ENCODE measurements around the gene SPARCL1.

GRCh38 chr4:87497159-87497558 lies 32.0 kb downstream of the SPARCL1 start:
- TF ChIP-seq LEF1 (IDR thresholded peaks at IDR 0.05; ENCODE audit: borderline replicate concordance) (no peak), ELF4 (IDR thresholded peaks at IDR 0.05) (no peak), SUZ12 (IDR thresholded peaks at IDR 0.05) (no peak), FOXA1 (IDR thresholded peaks at IDR 0.05) (no peak), BHLHE40 (IDR thresholded peaks at IDR 0.05; ENCODE audit: borderline replicate concordance) (no peak), HDGF (IDR thresholded peaks at IDR 0.05; ENCODE audit: borderline replicate concordance) (no peak), NFRKB (IDR thresholded peaks at IDR 0.05) (no peak), ZNF384 (IDR thresholded peaks at IDR 0.05) (no peak), SP1 (IDR thresholded peaks at IDR 0.05) (no peak), ARNT (IDR thresholded peaks at IDR 0.05) (no peak), FOXM1 (IDR thresholded peaks at IDR 0.05; ENCODE audit: borderline replicate concordance) (no peak)
- TF ChIP-seq, protein P1, sequence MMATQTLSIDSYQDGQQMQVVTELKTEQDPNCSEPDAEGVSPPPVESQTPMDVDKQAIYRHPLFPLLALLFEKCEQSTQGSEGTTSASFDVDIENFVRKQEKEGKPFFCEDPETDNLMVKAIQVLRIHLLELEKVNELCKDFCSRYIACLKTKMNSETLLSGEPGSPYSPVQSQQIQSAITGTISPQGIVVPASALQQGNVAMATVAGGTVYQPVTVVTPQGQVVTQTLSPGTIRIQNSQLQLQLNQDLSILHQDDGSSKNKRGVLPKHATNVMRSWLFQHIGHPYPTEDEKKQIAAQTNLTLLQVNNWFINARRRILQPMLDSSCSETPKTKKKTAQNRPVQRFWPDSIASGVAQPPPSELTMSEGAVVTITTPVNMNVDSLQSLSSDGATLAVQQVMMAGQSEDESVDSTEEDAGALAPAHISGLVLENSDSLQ (IDR thresholded peaks at IDR 0.05) = no peak
